ENCODE measurements around the gene D2HGDH.

D2HGDH gene

GRCh38 chr2:241724975-241725870 is 9.2 kb upstream of the D2HGDH start:
- TF ChIP-seq CTCF (conservative IDR thresholded peaks at IDR 0.05; ENCODE audit: low read length) = no peak
- no peak overlapping the region for H3K4me3 ChIP-seq (ENCODE audit: low read length)
- DNase-seq (ENCODE audit: low read depth) = no peak

DNA sequence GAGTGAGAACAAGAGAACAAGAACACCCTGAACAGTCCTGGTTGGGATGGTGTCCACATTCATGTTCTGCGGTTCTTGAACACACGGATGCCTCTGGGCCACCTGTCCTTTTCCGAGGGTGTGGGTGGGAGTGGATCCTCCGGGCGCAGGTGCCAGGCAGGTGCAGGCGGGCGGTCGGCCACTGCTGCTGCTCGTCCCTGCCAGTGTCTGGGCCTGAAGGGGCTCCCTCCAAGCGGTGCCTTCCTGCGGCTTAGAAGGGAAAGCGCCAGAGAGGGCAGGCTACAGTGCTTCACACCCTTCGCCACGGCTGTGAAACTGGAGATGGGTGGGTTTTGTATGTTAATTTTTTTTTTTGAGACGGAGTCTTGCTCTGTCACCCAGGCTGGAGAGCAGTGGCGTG is 8.0 kb upstream of the D2HGDH start:
- no peak for DNase-seq (ENCODE audit: low read depth)
- H3K4me3 ChIP-seq (ENCODE audit: low read length) = no peak overlapping the region
- TF ChIP-seq CTCF (conservative IDR thresholded peaks at IDR 0.05; ENCODE audit: low read length) = no peak

DNA sequence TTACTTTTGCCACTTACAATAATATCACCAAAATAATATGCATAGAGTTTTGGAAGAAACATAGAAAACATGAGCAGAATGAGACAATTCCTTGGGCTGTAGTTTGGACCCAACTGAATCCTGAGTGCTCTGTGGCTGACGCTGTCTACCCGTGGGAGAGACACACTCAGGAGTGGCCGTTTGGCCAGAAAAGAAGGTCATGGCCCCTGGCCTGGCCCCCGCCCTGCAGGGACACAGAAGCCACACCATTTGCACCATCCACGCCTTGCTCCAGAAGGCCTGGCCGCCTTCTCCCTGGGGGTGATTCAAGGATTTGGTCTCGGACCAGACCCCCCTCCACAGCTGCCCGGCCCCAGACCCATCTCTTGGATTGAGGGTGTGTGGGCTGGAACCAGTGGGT is 6.4 kb upstream of the D2HGDH start:
- no peak for TF ChIP-seq CTCF (conservative IDR thresholded peaks at IDR 0.05; ENCODE audit: low read length)
- no peak for DNase-seq (ENCODE audit: low read depth)
- H3K4me3 ChIP-seq (ENCODE audit: low read length) = no peak overlapping the region

DNA sequence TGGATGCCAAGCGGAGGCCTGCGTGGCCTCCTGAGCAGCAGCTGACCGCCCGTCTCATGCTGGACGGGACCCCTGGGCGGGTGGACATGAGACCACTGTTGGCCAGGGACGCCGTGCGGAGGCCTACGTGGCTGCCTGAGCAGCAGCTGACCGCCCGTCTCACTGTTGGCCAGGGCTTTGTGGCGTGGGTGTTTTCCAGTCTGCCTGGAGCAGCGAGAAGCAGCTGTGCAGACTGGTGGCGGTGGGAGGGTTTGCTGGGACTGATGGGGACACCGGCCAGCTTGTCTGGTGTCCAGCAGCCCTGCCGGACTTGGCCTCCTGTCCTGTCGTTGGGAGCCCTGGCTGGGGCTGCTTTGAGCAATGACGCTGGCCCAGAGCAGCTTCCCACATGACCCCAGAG is 5.8 kb upstream of the D2HGDH start:
- TF ChIP-seq CTCF (conservative IDR thresholded peaks at IDR 0.05; ENCODE audit: low read length) = no peak
- no peak for DNase-seq (ENCODE audit: low read depth)

DNA sequence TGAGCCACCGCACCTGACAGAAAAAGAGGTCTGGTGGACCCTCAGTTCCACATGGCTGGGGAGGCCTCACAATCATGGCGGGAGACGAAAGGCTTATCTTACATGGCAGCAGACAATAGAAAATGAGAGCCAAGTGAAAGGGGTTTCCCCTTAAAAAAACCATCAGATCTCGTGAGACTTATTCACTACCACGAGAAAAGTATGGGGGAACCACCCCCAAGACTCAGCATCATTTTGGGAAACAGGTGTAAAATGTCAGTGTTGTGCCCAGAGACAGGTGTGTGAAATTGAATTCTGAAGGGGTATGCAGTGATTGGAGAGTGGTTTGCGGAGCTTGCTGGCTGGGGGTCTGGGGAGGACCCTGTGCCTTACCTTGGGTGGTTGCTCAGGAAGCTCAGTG is 4.6 kb upstream of the D2HGDH start:
- no peak overlapping the region for H3K4me3 ChIP-seq (ENCODE audit: low read length)
- no peak for TF ChIP-seq CTCF (conservative IDR thresholded peaks at IDR 0.05; ENCODE audit: low read length)
- DNase-seq (ENCODE audit: low read depth) = no peak

More for the DNA sequence above, 5.8 kb upstream of the D2HGDH start:
- no peak overlapping the region for H3K4me3 ChIP-seq (ENCODE audit: low read length)

- no peak for DNase-seq (ENCODE audit: low read depth)
- H3K4me3 ChIP-seq (ENCODE audit: low read length) = no peak overlapping the region
- TF ChIP-seq CTCF (conservative IDR thresholded peaks at IDR 0.05; ENCODE audit: low read length) = no peak
Observed at GRCh38 chr2:241730671-241731293, 3.6 kb upstream of the D2HGDH start.
